ENCODE measurements around the gene THTPA. TPM values are rescaled to one million over a fixed set of nuclear protein-coding genes. Genes with fewer than 3 reads are reported as not detected.

THTPA gene
- 21.6 TPM for total RNA-seq

GRCh38 chr14:23555882-23556699 is at the start of gene THTPA:
THTPA (plus strand) TSS chr14:23556271; CDS start chr14:23556758, 487 bp downstream.

GRCh38 chr14:23551266-23552028 is 4.6 kb upstream of the THTPA start, which contains the start of gene ZFHX2:
ZFHX2 (minus strand) TSS chr14:23551765; CDS start chr14:23535325, 16,440 bp downstream.

GRCh38 chr14:23567186-23568020 is 11.3 kb downstream of the THTPA start, which contains the start of gene AP1G2:
AP1G2 (minus strand) TSS chr14:23567791; CDS start chr14:23567314, 477 bp downstream.

GRCh38 chr14:23578560-23579310 is 22.7 kb downstream of the THTPA start, which contains the start of gene JPH4:
JPH4 (minus strand) TSS chr14:23578790; CDS start chr14:23577453, 1,337 bp downstream.

Other genes starting within 250 kb of the THTPA start
- gene BCL2L2, start 249.4 kb upstream of the THTPA start, total RNA-seq = 29.7 TPM
- 94.1 TPM for gene PABPN1, start 234.8 kb upstream of the THTPA start, total RNA-seq
- 65.6 TPM for gene SLC22A17, start 203.4 kb upstream of the THTPA start, total RNA-seq
- 33.1 TPM for gene EFS, start 191.1 kb upstream of the THTPA start, total RNA-seq
- gene IL25, start 183.5 kb upstream of the THTPA start, total RNA-seq = not detected
- gene CMTM5, start 179.2 kb upstream of the THTPA start, total RNA-seq = 5.9 TPM
- 0.49 TPM for gene MYH6, start 148.0 kb upstream of the THTPA start, total RNA-seq
- gene MYH7, start 120.6 kb upstream of the THTPA start, total RNA-seq = 69.1 TPM
- gene NGDN, start 86.6 kb upstream of the THTPA start, total RNA-seq = 48.5 TPM
- 1.6 TPM for gene ZFHX2, start 4.5 kb upstream of the THTPA start, total RNA-seq
- 32.0 TPM for gene AP1G2, start 11.5 kb downstream of the THTPA start, total RNA-seq
- gene JPH4, start 22.5 kb downstream of the THTPA start, total RNA-seq = 10.6 TPM
- gene DHRS2, start 80.1 kb downstream of the THTPA start, total RNA-seq = 0.77 TPM

Measured in camera-type eye (tissue), 1 donor.